Osteocyte (in vitro differentiated cells): ENCODE measurements around the gene MYADM. TPM values are rescaled to one million over a fixed set of nuclear protein-coding genes. Genes with fewer than 3 reads are reported as not detected.
A peak's percentile ranks its signal among the peaks of the same experiment; 100 is the strongest.

ENCODE experiments used
- DNase-seq: peaks from one replicate; pipeline ENCODE4 v3.0.0; 2021; ENCODE audit warnings: mixed read lengths; ENCODE audit not compliant: unreplicated experiment; ENCODE audit errors: extremely low spot score
- H3K27ac Mint-ChIP-seq: one replicate; pipeline ENCODE4 v1.8.0; 2021; ENCODE audit warnings: mild to moderate bottlenecking, mixed read lengths; ENCODE audit not compliant: unreplicated experiment
- H3K27me3 Mint-ChIP-seq: one replicate; pipeline ENCODE4 v1.8.0; 2021; ENCODE audit warnings: mixed read lengths; ENCODE audit not compliant: unreplicated experiment
- H3K36me3 Mint-ChIP-seq: one replicate; pipeline ENCODE4 v1.8.0; 2021; ENCODE audit warnings: mixed read lengths; ENCODE audit not compliant: unreplicated experiment
- H3K4me1 Mint-ChIP-seq: one replicate; pipeline ENCODE4 v1.8.0; 2021; ENCODE audit warnings: mixed read lengths; ENCODE audit not compliant: unreplicated experiment
- H3K4me3 Mint-ChIP-seq: one replicate; pipeline ENCODE4 v1.8.0; 2021; ENCODE audit warnings: mild to moderate bottlenecking, moderate library complexity, mixed read lengths; ENCODE audit not compliant: unreplicated experiment
- H3K9me3 Mint-ChIP-seq: one replicate; pipeline ENCODE4 v1.8.0; 2021; ENCODE audit warnings: mixed read lengths; ENCODE audit not compliant: unreplicated experiment
- total RNA-seq: library from RNA; stranded (reverse); gene quantifications from 2 replicates; pipeline ENCODE4 v1.2.1, GENCODE V29; 2021
- TF ChIP-seq, protein P1 (sequence below): fragments of 200-600 bp; sonication (generic); IDR thresholded peaks from 2 replicates; pipeline ENCODE4 v1.5.0; 2021; ENCODE audit warnings: antibody characterized with exemption, mild to moderate bottlenecking, moderate library complexity

The MYADM gene
- total RNA-seq, 1 donor from 2014 or later = 165 TPM

DNA sequence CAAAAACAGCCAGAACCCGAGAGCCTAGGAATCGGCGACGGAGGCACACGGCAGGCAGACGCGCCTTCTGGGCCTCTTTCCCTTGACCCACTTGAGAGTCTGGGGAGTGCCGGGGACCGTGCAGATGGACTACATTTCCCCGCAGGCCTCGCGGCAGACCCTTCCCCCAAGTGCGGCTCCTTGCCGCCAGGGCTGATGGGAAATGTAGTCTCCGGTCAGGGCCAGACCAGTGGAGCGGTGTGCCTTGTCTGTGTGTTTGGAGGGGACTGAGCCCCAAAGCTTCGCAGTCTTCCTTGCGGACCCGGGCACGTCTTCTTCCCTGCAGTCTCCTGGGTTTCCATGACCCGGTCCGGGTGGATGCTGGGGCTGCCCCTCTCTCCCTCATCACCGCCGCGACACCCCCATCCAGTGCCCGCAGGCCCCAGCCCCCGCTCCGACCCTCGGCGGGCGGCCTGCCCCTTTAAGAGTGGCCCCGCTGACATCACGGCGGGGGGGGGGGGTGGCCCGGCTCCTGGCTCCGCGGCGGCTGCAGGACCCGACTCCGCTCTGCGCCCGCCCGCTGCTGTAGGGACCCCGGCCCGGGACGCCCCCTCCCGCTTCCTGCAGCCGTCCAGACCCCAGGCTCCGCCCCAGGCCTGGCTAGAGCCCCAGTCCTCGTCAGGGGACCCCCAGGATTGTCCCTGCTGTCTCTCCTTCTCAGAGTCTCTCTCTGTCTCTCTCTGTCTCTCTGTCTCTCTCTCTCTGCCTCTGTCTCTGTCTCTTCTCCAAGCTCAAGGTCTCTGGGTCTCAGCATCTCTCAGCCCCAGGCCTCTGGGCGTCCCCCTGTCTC lies 40.6 kb downstream of the MYADM start:
- H3K9me3 Mint-ChIP-seq = no peaks in the 10 kb centered on the region
- H3K27ac Mint-ChIP-seq = no peak overlapping the region
- no peak for DNase-seq
- TF ChIP-seq, protein P1, sequence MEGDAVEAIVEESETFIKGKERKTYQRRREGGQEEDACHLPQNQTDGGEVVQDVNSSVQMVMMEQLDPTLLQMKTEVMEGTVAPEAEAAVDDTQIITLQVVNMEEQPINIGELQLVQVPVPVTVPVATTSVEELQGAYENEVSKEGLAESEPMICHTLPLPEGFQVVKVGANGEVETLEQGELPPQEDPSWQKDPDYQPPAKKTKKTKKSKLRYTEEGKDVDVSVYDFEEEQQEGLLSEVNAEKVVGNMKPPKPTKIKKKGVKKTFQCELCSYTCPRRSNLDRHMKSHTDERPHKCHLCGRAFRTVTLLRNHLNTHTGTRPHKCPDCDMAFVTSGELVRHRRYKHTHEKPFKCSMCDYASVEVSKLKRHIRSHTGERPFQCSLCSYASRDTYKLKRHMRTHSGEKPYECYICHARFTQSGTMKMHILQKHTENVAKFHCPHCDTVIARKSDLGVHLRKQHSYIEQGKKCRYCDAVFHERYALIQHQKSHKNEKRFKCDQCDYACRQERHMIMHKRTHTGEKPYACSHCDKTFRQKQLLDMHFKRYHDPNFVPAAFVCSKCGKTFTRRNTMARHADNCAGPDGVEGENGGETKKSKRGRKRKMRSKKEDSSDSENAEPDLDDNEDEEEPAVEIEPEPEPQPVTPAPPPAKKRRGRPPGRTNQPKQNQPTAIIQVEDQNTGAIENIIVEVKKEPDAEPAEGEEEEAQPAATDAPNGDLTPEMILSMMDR = no peak
- H3K4me3 Mint-ChIP-seq = peak overlapping the region; percentile 47
- H3K36me3 Mint-ChIP-seq = peaks cover 3% of the 10 kb centered on the region
- H3K4me1 Mint-ChIP-seq = peaks cover 19% of the 10 kb centered on the region
- H3K27me3 Mint-ChIP-seq = peaks cover 61% of the 10 kb centered on the region

DNA sequence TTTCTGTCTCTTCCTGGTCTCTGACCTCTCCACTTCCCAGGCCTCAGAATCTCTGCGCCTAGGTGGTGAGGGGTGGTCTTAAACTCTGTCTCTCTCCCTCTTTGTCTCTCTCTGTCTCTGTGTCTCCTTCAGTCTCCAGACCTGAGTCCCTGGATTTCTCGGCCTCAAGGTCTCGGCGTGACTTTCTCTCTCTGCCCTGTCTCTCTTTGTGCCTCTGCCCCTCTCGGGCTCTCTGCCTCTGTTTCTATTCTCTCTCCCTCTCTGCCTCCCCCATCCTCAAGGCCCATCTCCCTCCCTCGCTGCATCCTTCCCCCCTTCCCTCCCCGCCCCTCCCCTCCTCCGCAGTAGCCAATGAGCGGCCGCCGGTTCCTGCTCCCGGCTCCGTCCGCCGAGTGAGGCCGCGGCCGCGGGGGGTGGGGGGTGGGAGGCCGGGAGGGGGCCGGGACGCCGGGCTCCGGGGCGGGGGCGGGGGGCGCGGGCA lies 41.3 kb downstream of the MYADM start, which contains the start of gene CACNG7:
Gene CACNG7, plus strand, starts transcription at position 344 of the 481 bp plus-strand sequence. CDS start 3,554 bp downstream, outside the sequence.
- no peak within 1 kb of the TSS for H3K27ac Mint-ChIP-seq

GRCh38 chr19:53909471-53910169 lies 41.9 kb downstream of the MYADM start:
- no peak for DNase-seq

More for the DNA sequence above, 41.3 kb downstream of the MYADM start, which contains the start of gene CACNG7:
- Mint-ChIP-seq H3K36me3 (peaks cover 3% of the 10 kb centered on the region), H3K27me3 (peaks cover 61% of the 10 kb centered on the region), H3K9me3 (no peaks in the 10 kb centered on the region), H3K4me1 (peaks cover 19% of the 10 kb centered on the region), H3K4me3 (peak within 1 kb of the TSS; percentile 47)
- TF ChIP-seq, protein P1 = no peak
- DNase-seq = no peak

DNA sequence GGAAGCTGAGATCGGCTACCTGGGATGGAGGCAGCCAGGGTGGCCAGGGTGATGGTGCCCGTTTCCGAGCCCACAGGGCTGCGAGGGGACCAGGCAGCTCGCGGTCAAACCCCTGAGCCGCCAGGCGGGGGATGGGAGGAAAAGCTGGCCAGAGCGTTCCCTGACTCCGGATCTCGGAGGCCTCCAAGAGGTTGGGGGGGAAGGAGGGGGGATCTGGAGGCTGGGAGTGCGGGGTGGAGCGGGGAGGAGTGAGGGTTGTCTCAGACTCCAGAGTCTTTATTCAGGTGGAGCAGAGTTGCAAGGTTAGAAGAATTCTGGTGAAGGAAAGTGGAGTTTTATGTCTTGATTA lies 42.5 kb downstream of the MYADM start:
- H3K4me3 Mint-ChIP-seq = no peak overlapping the region
- H3K4me1 Mint-ChIP-seq = peaks cover 19% of the 10 kb centered on the region
- TF ChIP-seq, protein P1 = no peak
- H3K36me3 Mint-ChIP-seq = peaks cover 3% of the 10 kb centered on the region
- H3K27me3 Mint-ChIP-seq = peaks cover 59% of the 10 kb centered on the region
- no peak for DNase-seq
- no peaks in the 10 kb centered on the region for H3K9me3 Mint-ChIP-seq
- no peak overlapping the region for H3K27ac Mint-ChIP-seq

More at GRCh38 chr19:53909471-53910169, 41.9 kb downstream of the MYADM start:
- Mint-ChIP-seq H3K36me3 (peaks cover 3% of the 10 kb centered on the region), H3K4me1 (peaks cover 19% of the 10 kb centered on the region), H3K27ac (no peak overlapping the region), H3K27me3 (peaks cover 61% of the 10 kb centered on the region), H3K4me3 (no peak overlapping the region), H3K9me3 (no peaks in the 10 kb centered on the region)
- TF ChIP-seq, protein P1 = no peak

- peaks cover 11% of the 10 kb centered on the region for H3K4me1 Mint-ChIP-seq
- H3K36me3 Mint-ChIP-seq = peaks cover 3% of the 10 kb centered on the region
- H3K4me3 Mint-ChIP-seq = no peak overlapping the region
- no peak for DNase-seq
- no peak overlapping the region for H3K27ac Mint-ChIP-seq
- no peaks in the 10 kb centered on the region for H3K9me3 Mint-ChIP-seq
- peaks cover 36% of the 10 kb centered on the region for H3K27me3 Mint-ChIP-seq
- TF ChIP-seq, protein P1 = peak; percentile 10
These were observed 45.0 kb downstream of the MYADM start for GRCh38 chr19:53912653-53913052.
